K562 (cell line): ENCODE data around the gene DYNC1H1. TPM values are rescaled to one million over a fixed set of nuclear protein-coding genes. Genes with fewer than 3 reads are reported as not detected.

ENCODE experiments used
- ARID3A ChIP-seq: IDR thresholded peaks from 2 replicates; pipeline ENCODE4 v1.6.1; 2012; ENCODE audit warnings: low read depth, low read length, improper control_type of control experiment, borderline replicate concordance
- BACH1 ChIP-seq: fragments of 200-800 bp; sonication (Bioruptor generic); IDR thresholded peaks from 2 replicates; pipeline ENCODE4 v1.6.1; 2016; ENCODE audit warnings: missing genetic modification characterization, missing compliant biosample characterization
- BCLAF1 ChIP-seq, 2 experiments: fragments of 450-650 bp in 1 of 2; IDR thresholded peaks; 2 replicates each; pipeline ENCODE4 v1.6.1; 2011 to 2017; ENCODE audit warnings: low read depth in 2 of 2, antibody characterized with exemption in 1 of 2, borderline replicate concordance in 1 of 2, low read length in 1 of 2, mild to moderate bottlenecking in 1 of 2, mixed read lengths in 1 of 2; ENCODE audit not compliant: control insufficient read depth in 1 of 2
- LEF1 ChIP-seq: fragments of 450-650 bp; IDR thresholded peaks from 2 replicates; pipeline ENCODE4 v1.6.1; 2016; ENCODE audit warnings: mild to moderate bottlenecking
- ZNF280A ChIP-seq: fragments of 450-650 bp; IDR thresholded peaks from 2 replicates; pipeline ENCODE4 v1.6.1; 2018; ENCODE audit warnings: mild to moderate bottlenecking, low read depth; ENCODE audit not compliant: partially characterized antibody
- ZNF318 ChIP-seq, 2 experiments: fragments of 450-650 bp; IDR thresholded peaks; 2 replicates each; pipeline ENCODE4 v1.6.1; 2016; ENCODE audit warnings: mild to moderate bottlenecking in 2 of 2, borderline replicate concordance in 1 of 2, low read depth in 1 of 2, moderate library complexity in 1 of 2
- polyA plus RNA-seq, 8 experiments: library from polyadenylated mRNA; depleted of rRNA in 4 of 8; stranded (reverse) in 5 of 8; unstranded in 3 of 8; fragments of >200 nt; fragmentation: Nextera tagmentation in 2 of 8; fragmentation: Illumina TruSeq in 1 of 8; extraction: Ambion mirVana in 2 of 8; extraction: Trizol in 1 of 8; gene quantifications; 2 replicates each; pipeline versions ENCODE4 v1.2.1 to v1.2.3, GENCODE V29; 2011 to 2014; ENCODE audit warnings: inconsistent platforms in 1 of 8, missing spikeins in 1 of 8
- total RNA-seq, 7 experiments: library from RNA; depleted of rRNA in 6 of 7; stranded (reverse); fragments of >200 nt in 6 of 7; fragmentation: Illumina TruSeq in 2 of 7; extraction: Trizol in 2 of 7; gene quantifications; 2 replicates each; pipeline versions ENCODE4 v1.2.1 to v1.2.3, GENCODE V29; 2011 to 2021; ENCODE audit warnings: low replicate concordance in 1 of 7

DYNC1H1 gene
- total and polyA plus RNA-seq, 9 of the 15 experiments (the other 6 are each of a cell fraction or from before 2014, with no cell fraction given) = 31.9 to 335 (median 115) TPM

GRCh38 chr14:102035914-102036313, 71.5 kb downstream of the DYNC1H1 start (continued):
- TF ChIP-seq BCLAF1 (IDR thresholded peaks at IDR 0.05; ENCODE audit: borderline replicate concordance in 1 of 2, control insufficient read depth in 1 of 2, low read depth in 2 of 2, low read length in 1 of 2) = no peak
- no peak for TF ChIP-seq LEF1
- TF ChIP-seq ARID3A = no peak
- TF ChIP-seq ZNF318 (IDR thresholded peaks at IDR 0.05; ENCODE audit: borderline replicate concordance in 1 of 2, low read depth in 1 of 2) = no peak
- TF ChIP-seq BACH1 (tag) = no peak
- no peak for TF ChIP-seq ZNF280A
